Endodermal cell (in vitro differentiated cells): ENCODE measurements around the gene HSDL1. TPM values are rescaled to one million over a fixed set of nuclear protein-coding genes. Genes with fewer than 3 reads are reported as not detected.
A peak's percentile ranks its signal among the peaks of the same experiment; 100 is the strongest.

Source experiments
- DNase-seq: peaks from one replicate; pipeline ENCODE4 v3.0.0-alpha.2; 2017
- H3K27ac ChIP-seq: 2 replicates; pipeline ENCODE4 v1.5.1; 2013; ENCODE audit warnings: mild to moderate bottlenecking, low read depth, low read length, moderate library complexity
- H3K27me3 ChIP-seq: 2 replicates; pipeline ENCODE4 v1.6.1; 2013; ENCODE audit warnings: mild to moderate bottlenecking, low read length, moderate library complexity; ENCODE audit not compliant: insufficient read depth, control insufficient read depth, poor library complexity, severe bottlenecking
- H3K36me3 ChIP-seq: 2 replicates; pipeline ENCODE4 v1.7.0; 2013; ENCODE audit warnings: mild to moderate bottlenecking, low read length, moderate library complexity; ENCODE audit not compliant: control insufficient read depth, insufficient read depth
- H3K4me1 ChIP-seq: one replicate; pipeline ENCODE4 v1.7.0; 2013; ENCODE audit warnings: low read length; ENCODE audit not compliant: control insufficient read depth, insufficient read depth
- H3K4me3 ChIP-seq: 2 replicates; pipeline ENCODE4 v1.5.1; 2013; ENCODE audit warnings: mild to moderate bottlenecking, low read length, moderate library complexity
- H3K9ac ChIP-seq: 2 replicates; pipeline ENCODE4 v1.6.1; 2013; ENCODE audit warnings: mild to moderate bottlenecking, low read length, moderate library complexity; ENCODE audit not compliant: poor library complexity, severe bottlenecking; ENCODE audit errors: extremely low read depth
- H3K9me3 ChIP-seq: 2 replicates; pipeline ENCODE4 v1.6.1; 2013; ENCODE audit warnings: mild to moderate bottlenecking, low read length, moderate library complexity; ENCODE audit not compliant: control insufficient read depth
- H3K27ac Mint-ChIP-seq: 2 replicates; pipeline ENCODE4 v1.8.0; 2020; ENCODE audit warnings: mixed read lengths
- H3K27me3 Mint-ChIP-seq: 2 replicates; pipeline ENCODE4 v1.8.0; 2021; ENCODE audit warnings: mild to moderate bottlenecking, mixed read lengths; ENCODE audit not compliant: insufficient read depth
- H3K36me3 Mint-ChIP-seq: 2 replicates; pipeline ENCODE4 v1.8.0; 2020; ENCODE audit warnings: low read depth, mixed read lengths
- H3K4me1 Mint-ChIP-seq: 2 replicates; pipeline ENCODE4 v1.8.0; 2020; ENCODE audit warnings: mixed read lengths
- H3K4me3 Mint-ChIP-seq: 2 replicates; pipeline ENCODE4 v1.8.0; 2020; ENCODE audit warnings: mild to moderate bottlenecking, moderate library complexity, mixed read lengths
- H3K9me3 Mint-ChIP-seq: 2 replicates; pipeline ENCODE4 v1.8.0; 2020; ENCODE audit warnings: mild to moderate bottlenecking, mixed read lengths
- WGBS, 2 experiments: methylation state at CpG; one replicate each; pipeline versions ENCODE4 v1.1.5 to v1.1.7; 2013; ENCODE audit warnings: missing lambda C conversion rate in 2 of 2, mixed read lengths in 1 of 2; ENCODE audit not compliant: insufficient coverage in 1 of 2, insufficient read length in 1 of 2; 5-methylcytosine and 5-hydroxymethylcytosine counted together
- total RNA-seq, 2 donors: library from RNA; stranded (reverse); fragmentation: NEBNext Ultra II Directional in 1 of 2; extraction: Animal tissue kit (Norgen Biotek cat#: 25700) in 1 of 2; gene quantifications; 2 replicates in 1 of 2; 3 replicates in 1 of 2; pipeline ENCODE4 v1.2.1, GENCODE V29; 2021
- TF ChIP-seq, protein P1 (sequence below): fragments of 200-600 bp; sonication (generic); conservative IDR thresholded peaks from 2 replicates; pipeline ENCODE4 v1.5.0; 2021; ENCODE audit warnings: antibody characterized with exemption, mild to moderate bottlenecking

The HSDL1 gene
- total RNA-seq, 2 donors from 2014 or later = 49.5 to 68.3 TPM

DNA sequence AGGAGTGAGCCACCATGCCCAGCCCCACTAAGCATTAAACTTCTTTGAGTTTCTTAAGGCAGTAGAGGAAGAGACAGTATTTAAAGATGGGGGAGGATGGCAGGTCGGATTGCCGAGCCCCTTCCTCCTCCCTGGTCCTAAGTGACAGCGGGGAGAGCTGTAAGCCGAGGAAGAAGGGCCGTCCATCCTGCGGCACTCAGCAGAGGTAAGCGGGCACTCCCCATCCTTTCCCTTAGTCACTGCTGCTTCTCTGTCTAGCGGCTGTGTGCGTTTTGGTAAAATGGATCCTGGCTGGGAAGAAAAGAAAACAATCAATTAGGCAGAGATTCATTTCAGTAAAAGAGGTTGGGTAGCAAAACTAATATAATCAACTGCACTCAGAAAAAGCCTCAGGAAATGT lies 14.0 kb upstream of the HSDL1 start:
- no peaks in the 10 kb centered on the region for H3K9me3 Mint-ChIP-seq
- Histone ChIP-seq H3K9ac (no peak overlapping the region), H3K36me3 (no peaks in the 10 kb centered on the region), H3K27me3 (peaks cover under 1% of the 10 kb centered on the region), H3K9me3 (no peaks in the 10 kb centered on the region), H3K4me1 (no peaks in the 10 kb centered on the region), H3K27ac (no peak overlapping the region), H3K4me3 (no peak overlapping the region)
- DNase-seq = peak; percentile 33
- no peaks in the 10 kb centered on the region for H3K4me1 Mint-ChIP-seq
- H3K36me3 Mint-ChIP-seq = no peaks in the 10 kb centered on the region
- WGBS, 2 experiments = 57 to 87% methylated on average over 5 to 6 of the region's 9 CpGs
- H3K4me3 Mint-ChIP-seq = no peak overlapping the region
- peaks cover 2% of the 10 kb centered on the region for H3K27me3 Mint-ChIP-seq
- peak overlapping the region; percentile 28 for H3K27ac Mint-ChIP-seq
- TF ChIP-seq, protein P1, sequence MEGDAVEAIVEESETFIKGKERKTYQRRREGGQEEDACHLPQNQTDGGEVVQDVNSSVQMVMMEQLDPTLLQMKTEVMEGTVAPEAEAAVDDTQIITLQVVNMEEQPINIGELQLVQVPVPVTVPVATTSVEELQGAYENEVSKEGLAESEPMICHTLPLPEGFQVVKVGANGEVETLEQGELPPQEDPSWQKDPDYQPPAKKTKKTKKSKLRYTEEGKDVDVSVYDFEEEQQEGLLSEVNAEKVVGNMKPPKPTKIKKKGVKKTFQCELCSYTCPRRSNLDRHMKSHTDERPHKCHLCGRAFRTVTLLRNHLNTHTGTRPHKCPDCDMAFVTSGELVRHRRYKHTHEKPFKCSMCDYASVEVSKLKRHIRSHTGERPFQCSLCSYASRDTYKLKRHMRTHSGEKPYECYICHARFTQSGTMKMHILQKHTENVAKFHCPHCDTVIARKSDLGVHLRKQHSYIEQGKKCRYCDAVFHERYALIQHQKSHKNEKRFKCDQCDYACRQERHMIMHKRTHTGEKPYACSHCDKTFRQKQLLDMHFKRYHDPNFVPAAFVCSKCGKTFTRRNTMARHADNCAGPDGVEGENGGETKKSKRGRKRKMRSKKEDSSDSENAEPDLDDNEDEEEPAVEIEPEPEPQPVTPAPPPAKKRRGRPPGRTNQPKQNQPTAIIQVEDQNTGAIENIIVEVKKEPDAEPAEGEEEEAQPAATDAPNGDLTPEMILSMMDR = no peak

DNA sequence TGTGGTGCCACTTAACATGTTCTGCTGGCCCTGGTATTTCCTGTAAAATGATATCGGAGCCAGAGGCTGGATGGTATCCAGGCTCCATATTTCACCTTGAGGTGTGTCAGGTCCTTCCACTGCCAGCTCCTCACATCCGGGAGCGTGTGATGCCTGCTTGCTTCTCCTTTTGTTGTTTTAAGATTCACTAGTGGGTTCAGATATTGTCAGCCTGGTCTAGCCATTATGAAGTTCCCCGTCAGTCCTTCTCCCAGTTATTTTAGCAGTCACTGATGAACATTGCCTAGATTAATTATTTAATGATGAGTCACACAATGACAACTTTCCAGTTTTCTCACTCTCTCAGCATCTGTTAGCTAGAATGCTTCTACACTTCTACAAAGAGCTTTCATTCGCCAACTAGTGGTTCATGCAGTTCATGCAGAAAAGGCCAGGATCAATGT lies 11.4 kb upstream of the HSDL1 start:
- Histone ChIP-seq H3K4me3 (no peak overlapping the region), H3K9me3 (no peaks in the 10 kb centered on the region), H3K36me3 (no peaks in the 10 kb centered on the region), H3K27ac (no peak overlapping the region), H3K4me1 (no peaks in the 10 kb centered on the region), H3K27me3 (no peaks in the 10 kb centered on the region), H3K9ac (no peak overlapping the region)
- 85 to 93% methylated on average over 5 of the region's 5 CpGs for WGBS, 2 experiments
- TF ChIP-seq, protein P1 = peak; percentile 48
- Mint-ChIP-seq H3K27me3 (no peaks in the 10 kb centered on the region), H3K9me3 (no peaks in the 10 kb centered on the region), H3K27ac (no peak overlapping the region), H3K4me3 (no peak overlapping the region), H3K36me3 (no peaks in the 10 kb centered on the region), H3K4me1 (no peaks in the 10 kb centered on the region)
- no peak for DNase-seq

DNA sequence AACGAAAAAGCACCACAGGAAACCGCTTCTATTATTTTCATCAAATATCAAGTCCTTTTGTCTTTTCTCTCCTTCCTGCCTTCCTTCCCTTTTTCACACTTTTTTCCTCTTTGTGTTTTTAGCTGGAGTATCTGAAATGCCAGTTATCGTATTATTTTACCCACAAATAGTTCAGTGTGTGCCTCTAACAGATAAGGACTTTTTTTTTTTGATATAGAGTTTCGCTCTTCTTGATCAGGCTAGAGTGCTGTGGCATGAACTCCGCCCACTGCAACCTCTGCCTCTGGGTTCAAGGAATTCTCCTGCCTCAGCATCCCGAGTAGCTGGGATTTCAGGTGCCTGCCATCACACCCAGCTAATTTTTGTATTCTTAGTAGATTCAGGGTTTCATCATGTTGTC lies 10.8 kb upstream of the HSDL1 start:
- WGBS, 2 experiments = 90 to 95% methylated on average over 2 to 6 of the region's 6 CpGs
- no peaks in the 10 kb centered on the region for H3K36me3 Mint-ChIP-seq
- H3K27ac Mint-ChIP-seq = no peak overlapping the region
- no peaks in the 10 kb centered on the region for H3K4me1 ChIP-seq
- H3K9me3 ChIP-seq = no peaks in the 10 kb centered on the region
- H3K9me3 Mint-ChIP-seq = no peaks in the 10 kb centered on the region
- no peaks in the 10 kb centered on the region for H3K36me3 ChIP-seq
- no peak overlapping the region for H3K4me3 ChIP-seq
- H3K4me3 Mint-ChIP-seq = no peak overlapping the region
- H3K4me1 Mint-ChIP-seq = no peaks in the 10 kb centered on the region
- TF ChIP-seq, protein P1 = no peak
- H3K9ac ChIP-seq = no peak overlapping the region
- H3K27me3 Mint-ChIP-seq = no peaks in the 10 kb centered on the region
- no peak for DNase-seq
- no peak overlapping the region for H3K27ac ChIP-seq
- H3K27me3 ChIP-seq = no peaks in the 10 kb centered on the region
